ENCODE results near the gene UBA3.

Gene UBA3

DNA sequence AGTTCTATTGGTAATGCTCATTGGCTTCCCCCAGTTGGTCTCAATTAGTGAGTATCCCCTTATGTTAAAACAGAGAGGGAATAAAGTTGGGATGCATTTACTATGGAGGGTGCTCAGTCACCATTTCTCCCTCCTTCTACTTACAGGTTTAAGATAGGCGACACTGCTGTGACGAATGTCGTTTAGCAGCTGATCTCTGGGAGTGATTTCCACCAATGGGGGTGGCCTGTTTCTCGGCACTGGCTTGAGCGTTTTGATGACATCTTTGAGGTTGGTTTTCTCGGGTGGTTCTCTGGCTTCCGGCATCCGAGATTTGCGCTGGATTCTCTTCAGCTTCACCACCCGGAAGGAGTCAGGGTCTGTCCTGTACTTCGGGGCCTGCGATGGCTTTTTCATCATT lies 38.4 kb upstream of the UBA3 start:
- Histone ChIP-seq H3K4me3 (ENCODE audit: low read length) (no peak overlapping the region), H3K9me3 (ENCODE audit: control insufficient read depth, insufficient read depth, low read length) (no peaks in the 10 kb centered on the region), H3K27ac (ENCODE audit: low read length) (no peak overlapping the region), H3K4me1 (ENCODE audit: control insufficient read depth, insufficient read depth, low read length) (no peaks in the 10 kb centered on the region), H3K27me3 (ENCODE audit: control insufficient read depth, insufficient read depth, low read length) (no peaks in the 10 kb centered on the region), H3K36me3 (ENCODE audit: control insufficient read depth, insufficient read depth, low read length) (no peaks in the 10 kb centered on the region)
- WGBS (ENCODE audit: insufficient coverage, insufficient read length) = no CpG with 5 or more reads among the region's 12 CpGs
- DNase-seq (ENCODE audit: low read depth, low spot score) = no peak

DNA sequence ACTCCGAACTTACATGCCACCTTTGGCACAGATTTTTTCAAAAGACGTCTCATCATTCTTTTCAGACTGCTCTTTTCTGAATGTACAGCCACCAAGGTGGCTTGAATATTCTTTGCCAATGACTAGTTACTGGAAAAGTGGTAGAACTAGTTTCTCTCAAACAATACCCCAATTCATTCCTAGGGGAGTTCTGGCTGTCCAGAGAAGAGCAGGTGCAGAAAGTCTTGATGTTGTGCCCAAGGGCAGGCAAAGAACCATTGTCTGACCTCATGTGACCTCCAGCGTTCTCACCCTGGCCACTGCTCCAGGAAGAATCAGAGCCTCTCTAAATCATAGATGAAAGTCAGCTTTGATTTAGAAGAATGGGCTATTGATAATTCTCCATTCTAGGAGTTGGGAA lies 36.7 kb upstream of the UBA3 start:
- whole genome bisulfite sequencing (ENCODE audit: insufficient coverage, insufficient read length) = no CpG with 5 or more reads among the region's 3 CpGs
- DNase-seq (ENCODE audit: low read depth, low spot score) = no peak
- Histone ChIP-seq H3K4me3 (ENCODE audit: low read length) (no peak overlapping the region), H3K27me3 (ENCODE audit: control insufficient read depth, insufficient read depth, low read length) (no peaks in the 10 kb centered on the region), H3K36me3 (ENCODE audit: control insufficient read depth, insufficient read depth, low read length) (no peaks in the 10 kb centered on the region), H3K4me1 (ENCODE audit: control insufficient read depth, insufficient read depth, low read length) (no peaks in the 10 kb centered on the region), H3K27ac (ENCODE audit: low read length) (no peak overlapping the region), H3K9me3 (ENCODE audit: control insufficient read depth, insufficient read depth, low read length) (no peaks in the 10 kb centered on the region)

DNA sequence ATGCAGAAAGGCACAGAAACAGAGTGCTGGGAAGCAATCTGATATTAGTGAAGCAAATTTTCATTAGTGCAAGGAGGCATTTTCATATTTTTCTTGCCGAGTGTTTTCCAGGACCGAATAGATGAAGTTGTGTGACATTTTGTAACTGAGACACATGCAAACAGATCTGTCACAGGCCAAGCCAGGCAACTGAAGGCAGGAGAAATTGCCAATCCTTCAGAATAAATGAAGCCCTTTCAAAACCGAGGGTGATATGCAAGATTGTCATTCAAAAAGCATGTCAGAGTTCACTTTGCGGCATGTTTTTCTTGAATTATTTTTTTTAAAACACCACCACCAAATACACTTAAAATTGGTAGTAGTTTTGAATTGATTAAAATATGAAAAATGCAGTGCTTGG lies 36.0 kb upstream of the UBA3 start:
- H3K4me1 ChIP-seq (ENCODE audit: control insufficient read depth, insufficient read depth, low read length) = no peaks in the 10 kb centered on the region
- no CpG with 5 or more reads among the region's 4 CpGs for WGBS (ENCODE audit: insufficient coverage, insufficient read length)

DNA sequence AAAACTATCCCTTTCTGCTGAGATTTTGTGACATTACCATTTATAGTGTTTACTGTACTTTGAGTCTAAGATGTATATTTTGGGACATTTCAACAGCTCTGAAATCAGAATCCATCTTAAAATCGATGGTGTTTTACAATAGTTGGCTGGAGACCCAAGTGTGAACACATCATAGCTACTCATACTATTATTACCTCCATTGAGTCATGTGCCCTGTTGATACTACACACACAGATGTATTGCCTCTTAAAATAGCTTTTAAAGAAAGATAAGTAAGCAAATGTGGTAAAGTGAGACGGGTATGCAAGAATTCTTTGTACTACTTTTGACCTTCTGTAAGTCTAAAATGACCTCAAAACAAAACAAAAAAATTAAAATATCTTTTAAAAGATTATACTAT lies 35.6 kb upstream of the UBA3 start:
- no CpG with 5 or more reads among the region's 2 CpGs for WGBS (ENCODE audit: insufficient coverage, insufficient read length)
- H3K36me3 ChIP-seq (ENCODE audit: control insufficient read depth, insufficient read depth, low read length) = no peaks in the 10 kb centered on the region
- H3K27me3 ChIP-seq (ENCODE audit: control insufficient read depth, insufficient read depth, low read length) = no peaks in the 10 kb centered on the region
- no peaks in the 10 kb centered on the region for H3K9me3 ChIP-seq (ENCODE audit: control insufficient read depth, insufficient read depth, low read length)
- H3K27ac ChIP-seq (ENCODE audit: low read length) = no peak overlapping the region
- H3K4me1 ChIP-seq (ENCODE audit: control insufficient read depth, insufficient read depth, low read length) = peaks cover 3% of the 10 kb centered on the region; the same call in 1 of the 2 replicates
- H3K4me3 ChIP-seq (ENCODE audit: low read length) = no peak overlapping the region
- DNase-seq (ENCODE audit: low read depth, low spot score) = no peak

More for the DNA sequence above, 36.0 kb upstream of the UBA3 start:
- Histone ChIP-seq H3K36me3 (ENCODE audit: control insufficient read depth, insufficient read depth, low read length) (no peaks in the 10 kb centered on the region), H3K4me3 (ENCODE audit: low read length) (no peak overlapping the region), H3K9me3 (ENCODE audit: control insufficient read depth, insufficient read depth, low read length) (no peaks in the 10 kb centered on the region), H3K27me3 (ENCODE audit: control insufficient read depth, insufficient read depth, low read length) (no peaks in the 10 kb centered on the region), H3K27ac (ENCODE audit: low read length) (no peak overlapping the region)
- no peak for DNase-seq (ENCODE audit: low read depth, low spot score)

DNA sequence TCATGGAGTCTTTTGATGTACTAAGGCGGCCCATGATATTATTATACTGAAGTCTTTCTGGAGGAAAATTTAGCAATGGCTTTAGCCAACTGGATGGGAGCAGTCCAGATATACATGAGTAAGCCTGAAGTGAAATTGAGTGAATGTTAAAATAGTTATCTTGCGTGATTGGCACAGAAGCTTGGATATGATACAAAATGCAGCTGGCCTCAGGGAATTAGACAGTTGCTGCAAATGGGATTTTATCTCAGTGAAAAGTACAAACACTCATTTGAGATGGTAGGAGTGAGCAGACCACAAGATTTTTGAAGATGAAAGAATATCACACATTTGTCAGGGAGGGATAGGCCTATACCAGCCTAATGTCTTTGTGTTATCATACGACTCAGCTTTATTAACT lies 33.4 kb upstream of the UBA3 start:
- no peak for DNase-seq (ENCODE audit: low read depth, low spot score)
- peaks cover 3% of the 10 kb centered on the region; the same call in 1 of the 2 replicates for H3K4me1 ChIP-seq (ENCODE audit: control insufficient read depth, insufficient read depth, low read length)
- H3K4me3 ChIP-seq (ENCODE audit: low read length) = no peak overlapping the region
- no peaks in the 10 kb centered on the region for H3K27me3 ChIP-seq (ENCODE audit: control insufficient read depth, insufficient read depth, low read length)
- no peaks in the 10 kb centered on the region for H3K9me3 ChIP-seq (ENCODE audit: control insufficient read depth, insufficient read depth, low read length)
- H3K36me3 ChIP-seq (ENCODE audit: control insufficient read depth, insufficient read depth, low read length) = no peaks in the 10 kb centered on the region
- no peak overlapping the region for H3K27ac ChIP-seq (ENCODE audit: low read length)
- WGBS (ENCODE audit: insufficient coverage, insufficient read length) = no CpG with 5 or more reads among the region's 3 CpGs

DNA sequence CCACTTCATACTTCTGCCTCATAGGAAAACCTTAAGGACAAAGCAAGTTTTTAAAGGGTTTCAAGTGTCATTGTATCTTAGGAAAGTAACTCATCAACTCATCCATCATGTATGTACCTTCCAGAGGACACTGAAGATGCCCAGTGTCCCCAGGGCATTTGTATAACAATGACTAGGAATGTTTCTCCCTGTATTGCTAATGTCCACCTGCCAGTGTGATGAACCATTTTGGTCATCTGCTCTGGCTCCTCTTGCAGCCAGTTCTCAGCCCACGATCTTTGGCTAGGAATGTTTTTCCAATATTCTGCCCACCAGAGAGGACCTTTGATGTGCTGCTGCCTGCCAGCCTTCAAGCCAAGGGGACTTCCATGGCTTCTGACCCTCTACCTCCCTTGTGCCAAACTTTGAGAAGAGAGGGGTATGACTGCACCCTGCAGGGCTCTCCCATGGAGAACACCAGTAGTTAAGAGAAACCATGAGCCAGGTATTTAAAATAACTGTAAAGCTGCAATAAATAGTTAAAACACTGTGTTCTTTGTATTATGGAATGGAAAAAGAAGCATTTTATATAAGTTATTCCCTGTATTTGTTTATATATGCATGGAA lies 30.9 kb upstream of the UBA3 start:
- no peak for DNase-seq (ENCODE audit: low read depth, low spot score)
- Histone ChIP-seq H3K36me3 (ENCODE audit: control insufficient read depth, insufficient read depth, low read length) (no peaks in the 10 kb centered on the region), H3K4me3 (ENCODE audit: low read length) (no peak overlapping the region), H3K27ac (ENCODE audit: low read length) (no peak overlapping the region), H3K27me3 (ENCODE audit: control insufficient read depth, insufficient read depth, low read length) (no peaks in the 10 kb centered on the region), H3K4me1 (ENCODE audit: control insufficient read depth, insufficient read depth, low read length) (peaks cover 3% of the 10 kb centered on the region; the same call in 1 of the 2 replicates), H3K9me3 (ENCODE audit: control insufficient read depth, insufficient read depth, low read length) (no peaks in the 10 kb centered on the region)
- WGBS (ENCODE audit: insufficient coverage, insufficient read length) = no CpG with 5 or more reads among the region's 1 CpG

DNA sequence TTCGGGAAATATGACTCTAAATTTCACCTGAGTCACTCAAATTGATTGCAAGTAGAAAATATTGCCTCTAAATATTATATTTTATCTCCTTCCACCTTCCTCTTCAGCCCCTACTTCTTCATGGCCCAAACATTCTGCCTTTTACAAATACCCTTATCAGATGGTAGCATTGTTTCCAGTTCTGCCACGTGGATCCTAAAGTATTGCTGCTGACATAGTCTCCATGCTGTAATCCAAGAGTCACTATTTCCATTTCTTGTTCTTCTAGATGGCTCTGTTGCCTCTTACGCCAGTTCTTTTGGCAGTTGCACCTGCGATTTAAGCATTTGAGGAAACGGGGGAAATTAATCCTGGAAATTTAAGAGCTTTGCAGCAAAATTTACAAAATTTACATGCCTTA lies 28.6 kb upstream of the UBA3 start:
- H3K27me3 ChIP-seq (ENCODE audit: control insufficient read depth, insufficient read depth, low read length) = no peaks in the 10 kb centered on the region
- H3K36me3 ChIP-seq (ENCODE audit: control insufficient read depth, insufficient read depth, low read length) = peaks cover 4% of the 10 kb centered on the region; the same call in 1 of the 2 replicates
- H3K4me1 ChIP-seq (ENCODE audit: control insufficient read depth, insufficient read depth, low read length) = peaks cover 3% of the 10 kb centered on the region; the same call in 1 of the 2 replicates
- H3K4me3 ChIP-seq (ENCODE audit: low read length) = no peak overlapping the region
- DNase-seq (ENCODE audit: low read depth, low spot score) = no peak
- no peak overlapping the region for H3K27ac ChIP-seq (ENCODE audit: low read length)
- no CpG with 5 or more reads among the region's 5 CpGs for WGBS (ENCODE audit: insufficient coverage, insufficient read length)
- H3K9me3 ChIP-seq (ENCODE audit: control insufficient read depth, insufficient read depth, low read length) = no peaks in the 10 kb centered on the region

DNA sequence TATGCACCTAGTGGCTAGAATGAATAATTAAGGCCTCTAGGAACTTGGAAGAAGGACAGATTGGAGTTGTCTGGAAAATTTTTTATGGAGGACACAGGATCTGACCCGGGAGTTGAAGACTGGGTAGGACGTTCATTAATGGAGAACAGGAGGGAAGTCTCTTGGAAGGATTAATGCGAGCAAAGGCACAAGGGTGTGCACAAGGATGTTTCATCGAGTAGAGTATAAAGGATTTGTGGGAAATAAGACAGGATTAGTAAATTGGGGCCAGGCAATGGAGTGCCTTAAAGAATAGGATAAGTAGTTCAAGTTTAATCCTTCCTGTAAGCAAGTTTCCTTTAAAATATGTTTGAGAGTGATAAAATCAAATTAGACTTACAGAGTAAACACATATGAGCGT lies 27.7 kb upstream of the UBA3 start:
- Histone ChIP-seq H3K4me1 (ENCODE audit: control insufficient read depth, insufficient read depth, low read length) (peaks cover 3% of the 10 kb centered on the region; the same call in 1 of the 2 replicates), H3K27ac (ENCODE audit: low read length) (no peak overlapping the region), H3K9me3 (ENCODE audit: control insufficient read depth, insufficient read depth, low read length) (no peaks in the 10 kb centered on the region), H3K27me3 (ENCODE audit: control insufficient read depth, insufficient read depth, low read length) (no peaks in the 10 kb centered on the region), H3K36me3 (ENCODE audit: control insufficient read depth, insufficient read depth, low read length) (peaks cover 4% of the 10 kb centered on the region; the same call in 1 of the 2 replicates), H3K4me3 (ENCODE audit: low read length) (no peak overlapping the region)
- WGBS (ENCODE audit: insufficient coverage, insufficient read length) = no CpG with 5 or more reads among the region's 5 CpGs
- no peak for DNase-seq (ENCODE audit: low read depth, low spot score)

DNA sequence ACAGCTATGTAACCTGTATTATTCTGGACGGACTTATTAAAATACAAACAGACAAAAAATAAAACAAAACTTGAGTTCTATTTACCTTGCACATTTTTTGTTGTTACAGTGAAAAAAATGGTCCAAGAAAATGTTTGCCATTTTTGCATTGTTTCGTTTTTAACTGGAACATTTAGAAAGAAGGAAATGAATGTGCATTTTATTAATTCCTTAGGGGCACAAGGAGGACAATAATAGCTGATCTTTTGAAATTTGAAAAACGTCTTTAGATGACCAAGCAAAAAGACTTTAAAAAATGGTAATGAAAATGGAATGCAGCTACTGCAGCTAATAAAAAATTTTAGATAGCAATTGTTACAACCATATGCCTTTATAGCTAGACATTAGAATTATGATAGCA lies 25.2 kb upstream of the UBA3 start:
- no peak overlapping the region for H3K27ac ChIP-seq (ENCODE audit: low read length)
- H3K4me3 ChIP-seq (ENCODE audit: low read length) = no peak overlapping the region
- H3K9me3 ChIP-seq (ENCODE audit: control insufficient read depth, insufficient read depth, low read length) = no peaks in the 10 kb centered on the region
- WGBS (ENCODE audit: insufficient coverage, insufficient read length) = no CpG with 5 or more reads among the region's 3 CpGs
- no peaks in the 10 kb centered on the region for H3K4me1 ChIP-seq (ENCODE audit: control insufficient read depth, insufficient read depth, low read length)
- DNase-seq (ENCODE audit: low read depth, low spot score) = no peak
- no peaks in the 10 kb centered on the region for H3K27me3 ChIP-seq (ENCODE audit: control insufficient read depth, insufficient read depth, low read length)
- H3K36me3 ChIP-seq (ENCODE audit: control insufficient read depth, insufficient read depth, low read length) = peaks cover 4% of the 10 kb centered on the region; the same call in 1 of the 2 replicates

DNA sequence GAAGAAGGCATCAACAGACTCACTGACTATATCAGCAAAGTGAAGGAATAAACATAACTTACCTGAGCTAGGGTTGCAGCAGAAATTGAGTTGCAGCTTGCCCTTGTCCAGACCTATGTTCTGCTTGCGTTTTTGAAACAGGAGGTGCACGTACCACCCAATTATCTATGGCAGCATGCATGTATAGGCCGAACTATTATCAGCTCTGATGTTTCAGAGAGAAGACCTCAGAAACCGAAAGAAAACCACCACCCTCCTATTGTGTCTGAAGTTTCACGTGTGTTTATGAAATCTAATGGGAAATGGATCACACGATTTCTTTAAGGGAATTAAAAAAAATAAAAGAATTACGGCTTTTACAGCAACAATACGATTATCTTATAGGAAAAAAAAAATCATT lies 24.4 kb upstream of the UBA3 start:
- H3K4me3 ChIP-seq (ENCODE audit: low read length) = no peak overlapping the region
- no peaks in the 10 kb centered on the region for H3K27me3 ChIP-seq (ENCODE audit: control insufficient read depth, insufficient read depth, low read length)
- DNase-seq (ENCODE audit: low read depth, low spot score) = no peak
- no CpG with 5 or more reads among the region's 8 CpGs for WGBS (ENCODE audit: insufficient coverage, insufficient read length)
- no peaks in the 10 kb centered on the region for H3K4me1 ChIP-seq (ENCODE audit: control insufficient read depth, insufficient read depth, low read length)
- no peaks in the 10 kb centered on the region for H3K9me3 ChIP-seq (ENCODE audit: control insufficient read depth, insufficient read depth, low read length)
- H3K36me3 ChIP-seq (ENCODE audit: control insufficient read depth, insufficient read depth, low read length) = peaks cover 4% of the 10 kb centered on the region; the same call in 1 of the 2 replicates
- no peak overlapping the region for H3K27ac ChIP-seq (ENCODE audit: low read length)

DNA sequence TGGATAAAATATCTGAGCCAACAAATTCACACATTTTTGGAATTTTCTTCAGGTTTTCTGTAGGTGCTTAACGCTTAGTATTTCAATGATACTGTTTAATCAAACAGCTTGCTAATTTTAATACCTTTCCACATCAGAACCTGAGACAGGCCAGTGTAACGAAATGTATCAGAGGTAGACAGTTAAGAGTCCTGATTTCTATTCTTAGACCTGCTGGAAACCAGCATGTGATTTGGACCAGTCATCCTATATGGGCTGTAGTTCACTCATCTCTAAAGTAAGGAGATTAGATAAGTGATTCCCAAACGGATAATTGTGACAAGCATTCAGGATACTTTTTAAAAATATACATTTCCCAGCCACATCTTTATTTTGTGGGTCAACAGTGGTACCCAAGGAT lies 23.0 kb upstream of the UBA3 start:
- no peak overlapping the region for H3K27ac ChIP-seq (ENCODE audit: low read length)
- no peaks in the 10 kb centered on the region for H3K4me1 ChIP-seq (ENCODE audit: control insufficient read depth, insufficient read depth, low read length)
- H3K9me3 ChIP-seq (ENCODE audit: control insufficient read depth, insufficient read depth, low read length) = no peaks in the 10 kb centered on the region
- peaks cover 4% of the 10 kb centered on the region; the same call in 1 of the 2 replicates for H3K36me3 ChIP-seq (ENCODE audit: control insufficient read depth, insufficient read depth, low read length)
- DNase-seq (ENCODE audit: low read depth, low spot score) = no peak
- no peak overlapping the region for H3K4me3 ChIP-seq (ENCODE audit: low read length)
- H3K27me3 ChIP-seq (ENCODE audit: control insufficient read depth, insufficient read depth, low read length) = no peaks in the 10 kb centered on the region
- WGBS (ENCODE audit: insufficient coverage, insufficient read length) = no CpG with 5 or more reads among the region's 3 CpGs

Data from iPS DF 6.9 (cell line).